HG02973 (cell line): ENCODE data around the gene GRIN2A.

ENCODE experiments used
- ATAC-seq: cut with Tn5 transposase; IDR thresholded peaks from one replicate; pipeline ENCODE4 v1.9.1; 2021; ENCODE audit warnings: moderate library complexity; ENCODE audit not compliant: unreplicated experiment

Gene GRIN2A

DNA sequence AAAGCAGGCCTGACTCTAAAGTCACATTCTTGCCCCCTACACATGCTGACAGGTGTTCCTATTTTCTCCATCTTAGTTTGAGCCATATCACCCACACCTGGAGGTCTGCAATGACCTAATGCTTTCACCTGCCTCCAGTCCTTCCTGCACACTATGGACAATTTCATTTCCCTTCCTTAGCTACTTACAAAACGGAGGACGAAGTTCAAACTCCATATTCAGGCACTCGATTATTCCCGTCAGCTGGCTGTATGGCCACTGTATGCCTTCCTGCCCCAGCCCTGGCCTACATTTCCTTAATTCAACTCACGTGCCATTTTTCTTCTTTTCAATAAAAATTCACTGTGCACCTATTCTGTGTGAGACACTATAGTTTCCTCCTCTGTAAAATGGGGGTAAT lies 44.9 kb downstream of the GRIN2A start:
- ATAC-seq, result no peak

DNA sequence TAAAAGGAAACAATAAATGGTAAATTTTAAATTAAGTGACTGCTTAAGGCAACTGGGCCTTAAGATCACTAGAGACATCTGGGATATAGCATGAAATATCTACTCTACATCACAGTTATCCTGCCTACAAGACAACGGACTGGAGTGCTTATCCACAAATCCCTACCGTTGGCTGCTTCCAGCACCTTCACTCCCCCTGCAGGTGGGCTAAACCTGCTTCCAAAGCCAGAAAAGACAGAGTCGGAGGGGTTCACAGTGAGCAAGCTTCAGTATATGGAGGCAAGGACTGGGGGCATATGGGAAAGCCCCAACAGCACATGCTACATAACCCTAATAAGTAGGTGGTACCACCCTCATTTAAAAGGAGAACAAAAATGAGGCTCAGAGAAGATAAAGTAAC lies 45.3 kb downstream of the GRIN2A start:
- no peak for ATAC-seq

DNA sequence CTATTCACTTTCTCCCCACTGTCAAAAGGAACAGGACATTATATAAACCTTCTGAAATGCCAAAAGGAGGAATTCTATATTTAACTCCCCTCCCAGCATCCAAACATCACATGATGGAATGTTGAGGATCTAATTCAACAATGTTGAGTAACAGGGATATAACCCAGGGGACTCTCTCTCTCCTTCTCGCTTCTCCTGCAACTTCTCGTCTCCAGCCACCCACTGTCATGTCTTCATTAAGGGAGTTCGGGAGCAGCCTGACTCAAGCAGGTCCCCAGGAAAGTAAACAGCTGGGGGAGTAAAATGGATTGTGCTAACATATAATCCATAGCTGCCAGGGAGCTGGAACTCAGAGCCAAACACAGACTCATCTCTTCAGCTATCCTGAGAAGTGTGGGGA lies 51.7 kb downstream of the GRIN2A start:
- ATAC-seq, result no peak

DNA sequence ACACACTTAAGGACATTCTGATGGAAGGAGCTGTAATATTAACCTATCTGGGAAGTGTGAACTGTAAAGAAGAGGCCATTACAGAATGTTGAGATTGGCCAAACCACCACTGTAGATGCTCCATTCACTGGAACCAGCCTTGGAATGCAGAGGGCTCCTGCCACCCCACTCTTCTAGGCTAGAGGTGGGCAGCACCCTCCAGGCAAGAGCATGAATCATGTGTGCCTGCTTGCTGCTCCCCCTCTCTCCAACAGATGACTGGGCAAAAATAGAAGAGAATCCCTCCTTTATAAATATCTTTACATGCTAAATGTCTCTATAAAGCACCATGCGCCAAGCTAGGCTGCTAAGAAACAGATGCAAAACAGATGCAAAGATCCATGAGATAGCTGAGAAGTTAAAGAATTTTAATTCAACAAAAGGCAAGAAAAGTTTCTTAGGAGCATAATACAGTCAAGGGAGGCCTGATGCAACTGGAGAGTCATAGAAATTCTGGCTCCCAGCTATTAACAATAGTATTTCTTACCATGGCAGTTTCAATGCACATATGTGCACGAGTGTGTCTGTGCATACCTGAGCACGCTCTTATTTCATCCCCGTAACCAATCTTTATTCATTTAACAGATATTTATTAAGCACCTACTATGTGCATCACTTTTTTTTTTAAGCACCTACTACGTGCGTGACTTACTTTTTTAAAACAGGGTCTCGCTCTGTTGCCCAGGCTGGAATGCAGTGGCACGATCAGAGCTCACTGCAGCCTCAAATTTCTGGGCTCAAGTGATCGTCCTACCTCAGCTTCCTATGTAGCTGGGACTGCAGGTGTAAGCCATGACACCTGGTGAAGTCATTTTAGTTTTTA lies 53.6 kb downstream of the GRIN2A start:
- ATAC-seq, result no peak

GRCh38 chr16:10126686-10127085 lies 55.5 kb downstream of the GRIN2A start:
- no peak for ATAC-seq

- no peak for ATAC-seq
Measured at GRCh38 chr16:10123141-10123540, 59.1 kb downstream of the GRIN2A start.

- no peak for ATAC-seq
Measured at GRCh38 chr16:10122546-10122945, 59.7 kb downstream of the GRIN2A start.

GRCh38 chr16:10121897-10122425 lies 60.3 kb downstream of the GRIN2A start:
- no peak for ATAC-seq

- ATAC-seq, result no peak
Measured at GRCh38 chr16:10121491-10121890, 60.7 kb downstream of the GRIN2A start.

GRCh38 chr16:10120953-10121352 lies 61.3 kb downstream of the GRIN2A start:
- ATAC-seq, result no peak

DNA sequence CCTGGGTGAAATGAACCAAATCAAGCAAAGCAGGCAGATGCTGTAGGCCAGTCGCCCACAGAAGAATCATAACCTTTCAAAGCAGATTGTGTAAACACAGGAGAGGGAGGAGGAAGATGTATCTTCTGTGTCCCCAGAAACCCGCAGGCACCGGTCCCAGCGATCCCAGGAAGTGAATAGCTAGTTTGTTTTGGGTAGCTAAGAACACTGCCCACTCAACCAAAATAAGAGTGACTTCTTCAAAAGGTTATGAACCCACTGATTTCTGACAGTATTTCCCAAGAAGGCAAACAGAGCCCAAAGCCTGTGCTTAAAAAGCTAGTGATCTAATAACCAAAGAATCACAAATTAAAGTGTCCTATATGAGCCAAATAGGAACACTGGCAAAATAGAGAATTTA lies 67.8 kb downstream of the GRIN2A start:
- no peak for ATAC-seq

DNA sequence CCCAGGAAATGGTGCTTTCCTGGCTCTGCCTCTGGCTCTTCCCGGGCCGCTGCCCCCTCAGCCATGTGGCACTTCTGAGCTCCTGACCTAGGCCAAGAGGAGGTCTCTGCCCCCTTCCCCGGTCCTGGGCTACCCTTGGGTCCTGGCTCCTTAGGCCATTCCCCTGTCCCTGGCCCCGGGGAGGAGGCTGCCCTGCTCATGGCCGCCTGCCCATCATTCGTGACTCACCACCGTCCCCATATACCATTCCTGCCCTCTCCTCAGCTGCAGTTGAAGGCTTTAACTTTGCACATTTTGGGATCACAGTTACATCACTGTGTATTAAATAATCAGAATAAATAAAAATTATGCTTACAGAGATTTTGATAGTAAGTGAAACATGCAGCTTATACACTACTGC lies 69.0 kb downstream of the GRIN2A start:
- ATAC-seq, result no peak

GRCh38 chr16:10112021-10112420 lies 70.2 kb downstream of the GRIN2A start:
- no peak for ATAC-seq

DNA sequence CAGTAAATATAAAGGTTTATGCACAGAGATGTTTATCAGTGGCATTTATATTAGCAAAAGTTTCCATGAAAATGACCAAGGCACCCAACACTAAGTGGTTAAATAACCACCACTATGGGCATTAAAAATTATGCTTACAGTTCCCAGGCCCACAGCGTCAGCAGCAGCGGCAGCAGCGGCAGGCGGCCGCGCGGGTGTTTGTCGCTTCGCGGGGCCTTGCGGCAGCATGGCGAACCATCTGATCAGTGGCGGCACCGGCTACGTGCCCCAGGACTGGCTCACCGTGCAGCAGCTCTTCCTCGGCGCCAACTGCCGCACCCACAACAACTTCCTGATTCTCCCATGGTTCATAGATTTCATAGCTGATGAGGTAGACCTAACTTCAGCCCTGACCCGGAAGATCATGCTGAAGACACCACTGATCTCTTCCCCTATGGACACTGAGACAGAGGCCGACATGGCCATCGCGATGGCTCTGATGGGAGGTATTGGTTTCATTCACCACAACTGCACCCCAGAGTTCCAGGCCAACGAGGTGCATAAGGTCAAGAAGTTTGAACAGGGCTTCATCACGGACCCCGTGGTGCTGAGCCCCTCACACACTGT lies 71.0 kb downstream of the GRIN2A start:
- no peak for ATAC-seq

DNA sequence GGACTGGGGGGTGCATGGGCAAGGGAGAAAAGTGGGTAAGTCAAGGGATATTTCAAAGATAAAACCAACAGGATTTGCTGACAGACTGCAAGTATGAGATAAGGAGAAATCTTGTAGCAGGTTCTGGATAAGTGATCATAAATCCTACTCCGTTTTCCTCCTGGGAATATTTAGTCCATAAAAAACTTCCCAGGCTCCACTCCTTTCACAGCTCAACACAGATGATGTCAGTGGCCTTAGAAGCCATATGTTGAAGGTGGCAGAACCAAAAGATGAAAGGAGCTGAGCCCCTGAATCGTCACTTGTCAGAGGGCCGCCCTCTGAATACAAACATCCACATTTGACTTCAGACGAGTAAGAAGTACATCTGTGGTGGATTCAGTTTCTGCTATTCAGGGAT lies 71.7 kb downstream of the GRIN2A start:
- no peak for ATAC-seq

DNA sequence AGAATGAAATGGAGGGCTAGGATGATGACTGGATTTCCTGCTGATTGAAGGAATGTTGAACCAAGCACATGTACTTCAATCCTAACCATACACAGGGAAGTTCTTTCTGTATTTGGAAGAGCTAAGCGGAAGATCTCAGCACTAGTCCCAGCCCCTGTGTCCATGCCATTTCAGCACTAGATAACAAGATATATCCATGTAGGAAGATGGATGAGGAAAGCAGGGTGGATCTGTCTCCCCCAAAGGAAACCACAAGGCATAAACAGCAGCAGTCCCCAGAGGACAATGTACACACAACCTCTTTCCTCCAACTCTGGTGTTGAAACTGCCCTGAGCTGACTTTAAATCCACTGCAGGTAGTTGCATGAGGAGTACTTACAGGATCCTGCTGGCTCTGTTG lies 75.1 kb downstream of the GRIN2A start:
- ATAC-seq, result no peak

DNA sequence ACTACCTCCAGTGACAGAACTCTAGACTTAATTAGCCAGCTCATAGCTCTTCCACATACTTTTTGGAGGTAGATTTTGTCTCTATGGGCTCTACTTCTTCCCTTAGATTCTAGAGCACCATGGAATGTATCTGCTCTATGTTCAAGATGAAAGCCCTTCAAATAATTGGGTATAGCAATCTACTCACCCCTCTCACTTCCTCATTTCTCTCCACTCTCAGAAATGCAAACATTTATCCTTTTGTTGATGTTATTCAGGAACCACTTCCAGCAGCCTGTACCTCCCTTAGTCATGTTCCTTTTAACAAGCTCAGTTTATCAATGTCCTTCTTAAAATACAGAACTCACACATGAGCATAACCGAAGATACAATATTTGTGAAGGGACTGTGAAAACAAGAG lies 78.5 kb downstream of the GRIN2A start:
- no peak for ATAC-seq

DNA sequence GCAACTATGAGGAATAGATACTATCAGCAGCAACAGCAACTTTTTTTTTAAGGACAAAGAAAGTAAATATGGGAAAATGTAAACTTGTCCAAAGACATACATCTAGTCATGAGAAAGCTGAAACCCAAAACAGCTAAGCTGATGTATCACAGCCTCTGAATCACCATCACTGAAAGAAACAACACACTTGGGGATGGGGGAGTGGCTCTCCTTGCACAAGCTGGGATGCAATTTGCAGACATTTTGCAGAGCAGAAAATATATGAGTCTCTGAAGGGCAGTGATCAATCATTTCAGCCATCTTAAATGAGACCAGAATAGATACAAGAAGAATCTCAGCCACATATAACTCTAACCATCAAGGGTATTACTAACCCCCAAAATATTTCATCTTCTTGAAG lies 79.1 kb downstream of the GRIN2A start:
- no peak for ATAC-seq

DNA sequence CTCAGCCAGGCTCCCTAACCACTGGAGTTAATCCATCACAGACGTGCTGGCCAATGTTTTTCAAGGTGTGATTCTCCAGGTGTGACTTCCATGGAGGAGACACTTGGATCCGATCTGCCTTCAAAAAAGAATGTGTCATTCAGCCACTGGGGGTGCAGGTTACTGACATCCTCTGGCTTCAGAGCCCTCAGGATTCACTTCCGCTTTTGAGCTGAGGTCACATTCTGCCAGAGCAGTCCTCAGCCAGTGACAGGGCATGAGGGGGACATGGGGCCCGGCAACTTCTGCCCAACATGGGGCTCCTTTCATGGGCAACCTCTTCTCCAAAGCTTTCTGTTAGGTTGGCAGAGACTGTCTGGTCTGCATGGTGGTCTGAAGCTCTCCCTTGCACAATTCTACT lies 81.4 kb downstream of the GRIN2A start:
- ATAC-seq, result no peak

GRCh38 chr16:10098991-10099390 lies 83.2 kb downstream of the GRIN2A start:
- ATAC-seq, result no peak

DNA sequence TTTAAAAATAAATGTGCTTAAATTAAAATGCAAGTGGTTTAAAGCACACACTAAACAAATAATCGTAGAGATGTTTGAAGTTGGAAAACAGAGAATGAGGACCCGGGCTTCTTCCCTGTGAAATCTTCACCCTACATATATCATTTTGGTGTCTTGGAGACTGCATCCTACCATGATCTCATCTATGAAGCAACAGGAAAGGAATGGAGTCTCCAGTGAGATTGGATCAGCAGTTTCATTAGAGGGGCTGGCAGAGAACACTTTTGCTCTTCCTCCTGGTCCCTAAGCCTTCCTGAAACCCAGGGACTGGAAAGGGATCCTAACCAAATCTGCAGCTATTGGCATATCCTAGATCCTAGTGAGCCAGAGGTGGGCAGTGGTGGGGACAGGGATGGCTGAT lies 85.0 kb downstream of the GRIN2A start:
- ATAC-seq, result no peak

GRCh38 chr16:10093576-10093975 lies 88.7 kb downstream of the GRIN2A start:
- no peak for ATAC-seq
